HCT116 (cell line): ENCODE measurements around the gene ZBTB16. TPM values are rescaled to one million over a fixed set of nuclear protein-coding genes. Genes with fewer than 3 reads are reported as not detected.

Experiments used
- ATAC-seq: fragments of 200-7000 bp; cut with Tn5 transposase; 2 replicates; pipeline ENCODE4 v1.9.1; 2020; ENCODE audit warnings: mild to moderate bottlenecking, moderate library complexity
- BruUV-seq: library from RNA; stranded (reverse); fragments of 400-500 nt; replicated peaks from 2 replicates; lab custom pipeline; 2021; lab: Mats Ljungman, UMichigan
- CTCF ChIA-PET: fragments of 300-600 bp; sonication (Branson Sonifier 250); formaldehyde crosslinking; loops from one replicate; lab custom pipeline; 2021; ENCODE audit warnings: antibody characterized with exemption; lab: Charles Lee
- POLR2A ChIA-PET: fragments of 300-600, 350-600 bp; sonication (Branson Sonifier 250); formaldehyde crosslinking; loops from one replicate; lab custom pipeline; 2021; ENCODE audit warnings: antibody characterized with exemption; lab: Charles Lee
- RAD21 ChIA-PET, 2 experiments: fragments of 300-600 bp; sonication (Branson Sonifier 250); formaldehyde crosslinking; loops; one replicate each; lab custom pipeline; 2023; ENCODE audit warnings: low total read pairs in 2 of 2; ENCODE audit not compliant: uncharacterized antibody in 2 of 2, unreplicated experiment in 2 of 2, low non-redundant PET in 1 of 2; lab: Charles Lee
- DNase-seq: peaks from one replicate; pipeline ENCODE4 v3.0.0-alpha.2; 2010; ENCODE audit warnings: low read depth, low spot score
- H2AFZ ChIP-seq: fragments of 200-600 bp; shearing (Covaris generic), sonication (generic); 2 replicates; pipeline ENCODE4 v1.6.1; 2017; ENCODE audit warnings: low read depth, mixed run types, mixed read lengths, antibody characterized with exemption, low read length; ENCODE audit not compliant: poor library complexity, severe bottlenecking
- H3K27ac ChIP-seq: 2 replicates; pipeline ENCODE4 v1.5.1; 2012; ENCODE audit warnings: low read depth, low read length
- H3K27me3 ChIP-seq: fragments of 200-600 bp; sonication (generic); 2 replicates; pipeline ENCODE4 v1.6.1; 2016; ENCODE audit warnings: mixed run types, low read length, mixed read lengths; ENCODE audit not compliant: insufficient read depth
- H3K36me3 ChIP-seq, 2 experiments: fragments of 200-500 bp in 1 of 2; fragments of 200-600 bp in 1 of 2; sonication (Bioruptor generic) in 1 of 2; sonication (generic) in 1 of 2; 2 replicates each; pipeline versions ENCODE4 v1.5.1 to v1.6.1; 2014 to 2016; ENCODE audit warnings: low read length in 2 of 2, inconsistent platforms in 1 of 2, mixed read lengths in 1 of 2, mixed run types in 1 of 2; ENCODE audit not compliant: insufficient read depth in 2 of 2, control insufficient read depth in 1 of 2
- H3K4me1 ChIP-seq, 2 experiments: fragments of 200-600 bp in 1 of 2; sonication (generic) in 1 of 2; 2 replicates each; pipeline versions ENCODE4 v1.5.1 to v1.6.1; 2012 to 2017; ENCODE audit warnings: low read length in 2 of 2, inconsistent platforms in 1 of 2, mild to moderate bottlenecking in 1 of 2, mixed read lengths in 1 of 2, mixed run types in 1 of 2, moderate library complexity in 1 of 2; ENCODE audit not compliant: insufficient read depth in 2 of 2, control insufficient read depth in 1 of 2
- H3K4me2 ChIP-seq: fragments of 200-600 bp; sonication (generic); 2 replicates; pipeline ENCODE4 v1.6.1; 2017; ENCODE audit warnings: mixed run types, low read length, mixed read lengths
- H3K4me3 ChIP-seq, 2 experiments: fragments of 200-600 bp in 1 of 2; sonication (generic) in 1 of 2; replicated peaks in 1 of 2; 2 replicates each; pipeline ENCODE4 v1.5.1; 2011 to 2016; ENCODE audit warnings: low read length in 2 of 2, control low read depth in 1 of 2, low read depth in 1 of 2, mild to moderate bottlenecking in 1 of 2, mixed read lengths in 1 of 2, mixed run types in 1 of 2
- H3K79me2 ChIP-seq: fragments of 200-600 bp; sonication (generic); 2 replicates; pipeline ENCODE4 v1.6.1; 2017; ENCODE audit warnings: mild to moderate bottlenecking, mixed run types, low read length, moderate library complexity, mixed read lengths; ENCODE audit not compliant: insufficient read depth
- H3K9ac ChIP-seq: fragments of 200-600 bp; sonication (generic); 2 replicates; pipeline ENCODE4 v1.6.1; 2016; ENCODE audit warnings: low read length, mixed read lengths
- H3K9me2 ChIP-seq: fragments of 200-600 bp; sonication (generic), shearing (Covaris generic); 2 replicates; pipeline ENCODE4 v1.6.1; 2017; ENCODE audit warnings: mixed run types, mild to moderate bottlenecking, moderate library complexity; ENCODE audit not compliant: insufficient read depth
- H3K9me3 ChIP-seq, 2 experiments: fragments of 200-500 bp in 1 of 2; fragments of 200-600 bp in 1 of 2; sonication (Bioruptor generic) in 1 of 2; sonication (generic) in 1 of 2; 2 replicates each; pipeline ENCODE4 v1.6.1; 2014 to 2017; ENCODE audit warnings: low read length in 2 of 2, mixed read lengths in 2 of 2, inconsistent platforms in 1 of 2, low read depth in 1 of 2, mild to moderate bottlenecking in 1 of 2, mixed run types in 1 of 2, moderate library complexity in 1 of 2; ENCODE audit not compliant: control insufficient read depth in 1 of 2, insufficient read depth in 1 of 2
- H4K20me1 ChIP-seq: fragments of 200-600 bp; sonication (generic), shearing (Covaris generic); 2 replicates; pipeline ENCODE4 v1.6.1; 2017; ENCODE audit warnings: mixed run types, mild to moderate bottlenecking, moderate library complexity; ENCODE audit not compliant: insufficient read depth
- CBX3 ChIP-seq: IDR thresholded peaks from 2 replicates; pipeline ENCODE4 v1.6.1; 2012; ENCODE audit warnings: low read depth
- CEBPB ChIP-seq: IDR thresholded peaks from 2 replicates; pipeline ENCODE4 v1.6.1; 2012; ENCODE audit warnings: low read depth
- ELF1 ChIP-seq: IDR thresholded peaks from 2 replicates; pipeline ENCODE4 v1.6.1; 2012; ENCODE audit warnings: low read depth, borderline replicate concordance
- EZH2 ChIP-seq: fragments of 200-600 bp; sonication (generic); IDR thresholded peaks from 2 replicates; pipeline ENCODE4 v1.6.1; 2017; ENCODE audit warnings: antibody characterized with exemption, mixed run types
- EZH2phosphoT487 ChIP-seq: fragments of 200-600 bp; IDR thresholded peaks from 2 replicates; pipeline ENCODE4 v1.6.1; 2018; ENCODE audit warnings: antibody characterized with exemption, borderline replicate concordance
- JUND ChIP-seq: IDR thresholded peaks from 2 replicates; pipeline ENCODE4 v1.6.1; 2012
- POLR2A ChIP-seq: IDR thresholded peaks from 2 replicates; pipeline ENCODE4 v1.7.0; 2011; ENCODE audit warnings: borderline replicate concordance; ENCODE audit not compliant: insufficient read depth, insufficient read length; ENCODE audit errors: extremely low read depth
- POLR2AphosphoS5 ChIP-seq: IDR thresholded peaks from 2 replicates; pipeline ENCODE4 v1.6.1; 2011; ENCODE audit warnings: mild to moderate bottlenecking, low read depth, low read length, moderate library complexity
- RAD21 ChIP-seq: IDR thresholded peaks from 2 replicates; pipeline ENCODE4 v1.6.1; 2012; ENCODE audit warnings: low read depth, mild to moderate bottlenecking
- SIN3A ChIP-seq: IDR thresholded peaks from 2 replicates; pipeline ENCODE4 v1.6.1; 2012; ENCODE audit warnings: low read depth
- SP1 ChIP-seq: IDR thresholded peaks from 2 replicates; pipeline ENCODE4 v1.6.1; 2012; ENCODE audit warnings: low read depth
- TCF7L2 ChIP-seq: IDR thresholded peaks from 2 replicates; pipeline ENCODE4 v1.7.0; 2011; ENCODE audit warnings: borderline replicate concordance, inconsistent platforms; ENCODE audit not compliant: insufficient read depth, insufficient read length; ENCODE audit errors: extremely low read depth
- YY1 ChIP-seq: IDR thresholded peaks from 2 replicates; pipeline ENCODE4 v1.6.1; 2011; ENCODE audit warnings: low read length, low read depth, moderate library complexity, mild to moderate bottlenecking; ENCODE audit not compliant: insufficient replicate concordance; ENCODE audit errors: extremely low read depth
- ZFX ChIP-seq: fragments of 450-650 bp; IDR thresholded peaks from 2 replicates; pipeline ENCODE4 v1.6.1; 2017
- intact Hi-C: fragments of 100-400 bp; cut with micrococcal nuclease; formaldehyde crosslinking; loops from 2 replicates; pipeline ENCODE4 v1.10.0; 2022
- total RNA-seq: library from RNA; stranded (reverse); gene quantifications from one replicate; pipeline ENCODE4 v1.2.1, GENCODE V29; 2021; ENCODE audit not compliant: unreplicated experiment
- TF ChIP-seq, protein P1 (sequence below), 3 experiments: fragments of 200-600 bp in 1 of 3; sonication (generic) in 1 of 3; IDR thresholded peaks in 2 of 3; conservative IDR thresholded peaks in 1 of 3; 2 replicates each; pipeline ENCODE4 v1.5.1; 2012 to 2017; ENCODE audit warnings: low read depth in 2 of 3, low read length in 2 of 3, antibody characterized with exemption in 1 of 3, borderline replicate concordance in 1 of 3, control low read depth in 1 of 3, mild to moderate bottlenecking in 1 of 3, mixed read lengths in 1 of 3, mixed run types in 1 of 3, moderate library complexity in 1 of 3; ENCODE audit not compliant: insufficient read depth in 1 of 3
- TF ChIP-seq, protein P2 (sequence below): IDR thresholded peaks from 2 replicates; pipeline ENCODE4 v1.6.1; 2011; ENCODE audit warnings: mild to moderate bottlenecking, low read length, moderate library complexity; ENCODE audit not compliant: insufficient replicate concordance; ENCODE audit errors: extremely low read depth

The ZBTB16 gene
- total RNA-seq, 1 experiment from 2014 or later = 0.30 TPM

DNA sequence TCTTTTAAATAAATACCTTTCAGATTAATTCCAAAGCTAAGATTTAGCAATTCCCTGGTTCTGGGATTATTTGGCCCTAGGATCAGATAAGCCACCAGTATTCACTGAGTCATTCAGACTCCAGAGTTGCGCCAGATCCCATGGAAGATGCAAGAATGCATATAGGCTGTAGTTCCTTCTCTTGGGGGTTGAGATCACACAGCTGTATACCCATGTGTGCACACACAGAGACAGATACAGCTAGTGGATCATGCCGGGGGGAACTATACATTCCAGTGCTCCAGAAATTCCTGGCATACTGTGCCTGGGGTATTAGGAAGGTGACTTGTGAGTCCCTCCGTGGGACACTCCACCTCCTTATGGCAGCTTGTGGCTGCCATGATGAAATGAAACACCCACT lies 75.4 kb downstream of the ZBTB16 start:
- Histone ChIP-seq H3K4me2 (no peak overlapping the region), H3K9me2 (no peaks in the 10 kb centered on the region), H3K27ac (no peak overlapping the region), H3K27me3 (peaks cover 63% of the 10 kb centered on the region), H4K20me1 (no peaks in the 10 kb centered on the region), H3K9ac (no peak overlapping the region), H3K36me3 (no peaks in the 10 kb centered on the region), H3K9me3 (no peaks in the 10 kb centered on the region), H2AFZ (no peak overlapping the region), H3K4me3 (no peak overlapping the region), H3K4me1 (no peaks in the 10 kb centered on the region), H3K79me2 (no peaks in the 10 kb centered on the region)
- ChIA-PET POLR2A (no interaction called here), CTCF (no interaction called here), RAD21 (no interaction called here)
- BruUV-seq = no TSS peak
- DNase-seq (no peak), ATAC-seq (no peak)
- intact Hi-C loops = loop anchor here (1.0 kb wide), 1 partner anchor 18 kb away; no protein-coding TSS in a partner anchor
- no peak for TF ChIP-seq CBX3
- TF ChIP-seq EZH2phosphoT487 = no peak
- TF ChIP-seq POLR2AphosphoS5 = no peak
- no peak for TF ChIP-seq CEBPB
- TF ChIP-seq JUND = no peak
- TF ChIP-seq, protein P1, sequence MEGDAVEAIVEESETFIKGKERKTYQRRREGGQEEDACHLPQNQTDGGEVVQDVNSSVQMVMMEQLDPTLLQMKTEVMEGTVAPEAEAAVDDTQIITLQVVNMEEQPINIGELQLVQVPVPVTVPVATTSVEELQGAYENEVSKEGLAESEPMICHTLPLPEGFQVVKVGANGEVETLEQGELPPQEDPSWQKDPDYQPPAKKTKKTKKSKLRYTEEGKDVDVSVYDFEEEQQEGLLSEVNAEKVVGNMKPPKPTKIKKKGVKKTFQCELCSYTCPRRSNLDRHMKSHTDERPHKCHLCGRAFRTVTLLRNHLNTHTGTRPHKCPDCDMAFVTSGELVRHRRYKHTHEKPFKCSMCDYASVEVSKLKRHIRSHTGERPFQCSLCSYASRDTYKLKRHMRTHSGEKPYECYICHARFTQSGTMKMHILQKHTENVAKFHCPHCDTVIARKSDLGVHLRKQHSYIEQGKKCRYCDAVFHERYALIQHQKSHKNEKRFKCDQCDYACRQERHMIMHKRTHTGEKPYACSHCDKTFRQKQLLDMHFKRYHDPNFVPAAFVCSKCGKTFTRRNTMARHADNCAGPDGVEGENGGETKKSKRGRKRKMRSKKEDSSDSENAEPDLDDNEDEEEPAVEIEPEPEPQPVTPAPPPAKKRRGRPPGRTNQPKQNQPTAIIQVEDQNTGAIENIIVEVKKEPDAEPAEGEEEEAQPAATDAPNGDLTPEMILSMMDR (IDR thresholded peaks at IDR 0.05 in 2 of 3, conservative IDR thresholded peaks at IDR 0.05 in 1 of 3; ENCODE audit: borderline replicate concordance in 1 of 3, insufficient read depth in 1 of 3, low read depth in 2 of 3, low read length in 2 of 3) = no peak
- no peak for TF ChIP-seq SP1
- TF ChIP-seq ZFX = no peak
- TF ChIP-seq, protein P2, sequence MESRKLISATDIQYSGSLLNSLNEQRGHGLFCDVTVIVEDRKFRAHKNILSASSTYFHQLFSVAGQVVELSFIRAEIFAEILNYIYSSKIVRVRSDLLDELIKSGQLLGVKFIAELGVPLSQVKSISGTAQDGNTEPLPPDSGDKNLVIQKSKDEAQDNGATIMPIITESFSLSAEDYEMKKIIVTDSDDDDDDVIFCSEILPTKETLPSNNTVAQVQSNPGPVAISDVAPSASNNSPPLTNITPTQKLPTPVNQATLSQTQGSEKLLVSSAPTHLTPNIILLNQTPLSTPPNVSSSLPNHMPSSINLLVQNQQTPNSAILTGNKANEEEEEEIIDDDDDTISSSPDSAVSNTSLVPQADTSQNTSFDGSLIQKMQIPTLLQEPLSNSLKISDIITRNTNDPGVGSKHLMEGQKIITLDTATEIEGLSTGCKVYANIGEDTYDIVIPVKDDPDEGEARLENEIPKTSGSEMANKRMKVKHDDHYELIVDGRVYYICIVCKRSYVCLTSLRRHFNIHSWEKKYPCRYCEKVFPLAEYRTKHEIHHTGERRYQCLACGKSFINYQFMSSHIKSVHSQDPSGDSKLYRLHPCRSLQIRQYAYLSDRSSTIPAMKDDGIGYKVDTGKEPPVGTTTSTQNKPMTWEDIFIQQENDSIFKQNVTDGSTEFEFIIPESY = no peak
- no peak for TF ChIP-seq RAD21
- no peak for TF ChIP-seq YY1
- TF ChIP-seq POLR2A = no peak
- no peak for TF ChIP-seq SIN3A
- no peak for TF ChIP-seq ELF1
- no peak for TF ChIP-seq EZH2
- TF ChIP-seq TCF7L2 = no peak
